ENCODE measurements around the gene ADAMTS3.

The ADAMTS3 gene

DNA sequence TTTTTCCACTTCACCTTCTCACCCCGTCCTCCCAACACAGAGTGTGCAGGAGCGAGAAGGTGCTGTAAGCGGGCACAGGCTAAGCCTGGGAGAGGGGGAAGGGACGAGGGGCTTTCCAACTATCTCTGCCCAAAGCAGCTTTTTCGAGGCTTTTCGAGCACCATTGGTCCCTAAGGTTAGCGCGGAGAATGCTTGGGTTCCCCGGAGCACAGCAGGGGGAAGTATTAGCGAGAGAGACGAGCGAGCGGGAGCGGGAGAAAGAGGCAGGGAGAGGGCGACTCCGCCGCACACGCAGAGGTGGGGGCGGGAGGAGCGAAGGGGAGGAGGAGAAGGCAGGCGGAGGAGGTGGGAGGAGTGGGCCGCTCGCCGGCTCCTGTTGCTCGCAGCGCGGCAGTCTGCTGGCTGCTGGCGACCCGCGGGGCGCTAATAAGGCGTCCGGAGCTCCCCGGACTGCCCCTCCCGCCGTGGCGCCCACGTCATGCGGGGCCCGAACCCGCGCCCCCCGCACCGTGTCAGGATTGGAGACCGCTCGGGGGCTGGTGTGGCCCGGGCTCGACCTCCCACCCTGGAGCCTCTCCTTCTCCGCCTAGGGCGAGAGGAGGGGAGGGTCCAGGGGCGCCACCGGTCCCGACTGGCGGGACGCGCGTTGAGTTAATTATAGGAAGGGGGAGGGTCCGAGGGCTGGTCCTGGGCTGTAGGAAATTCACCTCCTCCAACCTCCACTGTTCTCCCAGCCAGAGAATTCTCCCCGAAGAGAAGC is at the start of gene ADAMTS3:
Gene ADAMTS3 (minus strand): TSS at position 263 of the 760 bp plus-strand sequence. CDS start 459 bp downstream, outside the sequence.
- no peak for DNase-seq

DNA sequence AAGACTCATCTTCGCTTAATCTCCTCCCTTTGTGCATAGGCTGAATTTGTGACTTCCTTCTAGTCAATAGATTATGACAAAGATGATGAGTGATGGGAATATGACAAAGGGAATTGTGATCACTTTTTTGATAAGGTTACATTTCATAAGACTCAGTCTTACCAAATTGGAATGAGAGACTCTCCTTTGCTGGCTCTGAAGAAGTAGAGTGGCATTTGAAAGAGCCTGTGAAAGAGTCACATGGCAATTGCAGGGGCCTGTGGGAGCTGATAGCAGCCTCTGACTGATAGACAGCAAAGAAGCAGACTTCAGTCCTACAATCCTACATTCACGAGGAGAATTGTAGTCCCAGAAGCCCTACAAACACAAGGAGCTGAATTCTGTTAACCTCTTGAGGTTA is 44.9 kb upstream of the ADAMTS3 start:
- DNase-seq: no peak

DNA sequence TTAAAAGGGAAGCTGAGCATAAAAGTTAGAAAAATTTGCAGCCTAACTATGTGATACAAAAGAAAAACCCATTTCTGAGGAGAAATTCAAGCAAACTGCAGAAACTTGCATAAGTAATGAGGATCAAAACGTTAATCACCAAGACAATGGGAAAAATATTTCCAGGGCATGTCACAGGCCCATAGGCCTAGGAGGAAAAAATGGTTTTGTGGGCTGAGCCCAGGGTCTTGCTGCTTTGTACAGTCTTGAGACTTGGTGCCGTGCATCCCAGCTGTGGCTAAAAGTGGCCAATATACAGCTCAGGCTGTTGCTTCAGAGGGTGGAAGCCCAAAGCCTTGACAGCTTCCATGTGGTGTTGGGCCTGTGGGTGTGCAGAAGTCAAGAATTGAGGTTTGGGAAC is 37.7 kb upstream of the ADAMTS3 start:
- no peak for DNase-seq

DNA sequence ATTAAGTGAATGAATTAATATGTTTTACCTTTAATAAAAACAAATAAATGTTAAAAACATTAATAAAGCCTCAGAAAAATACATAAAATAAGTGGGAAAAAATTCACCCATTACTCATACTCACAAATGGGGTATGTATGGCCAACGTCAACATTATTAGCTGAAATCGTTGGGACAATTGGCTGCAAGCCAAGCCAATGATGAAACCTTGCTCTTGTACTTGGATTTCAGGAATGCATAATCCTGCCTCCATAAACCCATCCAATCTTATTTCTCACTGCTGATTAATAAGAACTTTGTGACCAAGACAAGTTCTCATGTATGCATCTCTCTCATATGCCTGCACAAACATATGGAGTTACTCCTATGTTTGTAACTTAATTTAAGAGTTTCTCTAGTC is 35.3 kb upstream of the ADAMTS3 start:
- no peak for DNase-seq

GRCh38 chr4:72602396-72603376 is 33.7 kb upstream of the ADAMTS3 start:
- no peak for DNase-seq

DNA sequence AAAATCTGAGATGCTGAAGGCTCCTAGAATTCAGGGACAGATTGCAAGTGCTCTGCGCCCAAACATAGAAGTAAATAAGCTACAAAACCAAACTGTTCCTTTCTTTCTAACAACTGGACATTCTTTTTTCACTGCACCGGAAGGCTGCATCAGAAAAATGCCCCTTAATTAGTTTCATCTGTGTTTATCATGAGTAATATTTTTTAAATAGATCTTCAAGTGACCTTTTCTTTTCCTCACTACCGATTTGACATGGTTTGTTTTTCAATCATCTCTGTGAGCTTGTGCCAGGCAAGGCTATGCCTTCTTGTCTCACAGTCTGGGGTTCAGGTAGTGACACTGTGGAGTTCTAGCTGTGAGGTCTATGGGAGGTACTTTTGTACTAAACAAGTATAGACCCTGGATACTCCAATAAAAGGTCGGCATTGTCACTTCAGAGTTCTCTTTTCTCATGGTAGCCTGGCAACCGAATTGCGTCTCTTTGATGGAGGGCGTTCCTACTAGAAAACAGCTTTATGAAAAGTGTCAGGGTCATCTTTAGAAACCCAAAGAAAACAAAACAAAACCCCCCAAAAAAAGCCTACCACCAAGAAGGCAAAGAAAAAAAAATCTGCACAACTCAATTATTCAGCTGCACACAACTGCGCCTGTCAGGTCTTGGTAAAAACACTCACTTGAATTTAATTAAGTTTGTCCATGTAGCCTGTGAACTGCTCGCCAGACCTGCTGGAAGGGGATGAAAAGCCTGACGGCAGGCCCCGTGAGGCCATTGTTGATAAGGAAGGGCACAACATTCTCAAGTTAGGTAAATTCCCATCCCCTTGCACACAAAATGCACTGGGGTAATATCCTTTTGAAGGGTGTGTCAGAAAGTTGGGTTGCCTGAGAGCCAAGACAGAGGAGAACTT is 22.8 kb upstream of the ADAMTS3 start:
- DNase-seq: no peak

- DNase-seq: no peak
These were observed 18.3 kb upstream of the ADAMTS3 start for GRCh38 chr4:72587334-72587733.

DNA sequence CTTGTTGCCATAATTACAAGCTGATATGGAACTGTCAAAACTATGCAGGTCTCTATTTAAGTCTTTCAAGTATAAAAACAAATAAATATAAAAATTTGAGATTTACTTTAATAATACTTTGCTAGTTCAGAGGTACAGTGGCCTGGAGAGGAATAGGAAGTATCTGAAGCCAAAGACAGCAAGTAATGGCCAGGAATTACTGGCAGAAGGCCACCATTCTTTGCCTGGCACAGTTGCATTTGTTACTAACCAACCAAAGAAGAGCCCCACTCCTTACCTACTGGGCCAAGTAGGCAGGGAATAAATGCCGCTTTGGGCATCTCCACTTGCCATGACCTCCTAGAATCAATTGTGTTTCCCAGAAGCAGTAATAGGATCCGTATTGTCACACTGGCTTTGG is 13.8 kb upstream of the ADAMTS3 start:
- DNase-seq: no peak

GRCh38 chr4:72577211-72577610 is 8.2 kb upstream of the ADAMTS3 start:
- no peak for DNase-seq

- no peak for DNase-seq
These were observed 2.3 kb upstream of the ADAMTS3 start for GRCh38 chr4:72571337-72571736.

DNA sequence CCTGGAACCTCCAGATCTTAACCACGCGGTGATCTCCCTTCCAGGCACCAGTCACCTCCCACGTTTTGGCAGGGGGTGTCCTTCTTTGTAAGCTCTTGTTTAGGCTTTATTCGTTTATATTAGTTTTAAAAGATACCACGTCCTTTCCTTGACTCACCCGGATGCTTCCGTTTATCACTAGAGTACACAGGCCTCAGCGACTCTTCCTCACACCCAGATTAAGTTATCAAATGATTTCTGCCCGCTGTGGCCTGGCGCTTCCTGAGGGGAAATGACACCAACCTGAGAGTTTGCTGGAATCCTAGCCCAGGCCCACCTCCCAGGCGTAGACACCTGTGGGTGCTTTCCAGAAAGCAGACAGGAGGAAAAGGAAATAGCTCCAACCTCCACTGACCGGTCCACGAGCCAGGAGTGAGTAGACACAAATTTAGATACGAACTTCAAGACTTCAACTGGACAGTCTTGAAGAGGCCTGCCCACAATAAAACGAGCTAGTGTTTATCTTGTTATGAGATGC is 756 bp upstream of the ADAMTS3 start:
- DNase-seq: no peak

DNA sequence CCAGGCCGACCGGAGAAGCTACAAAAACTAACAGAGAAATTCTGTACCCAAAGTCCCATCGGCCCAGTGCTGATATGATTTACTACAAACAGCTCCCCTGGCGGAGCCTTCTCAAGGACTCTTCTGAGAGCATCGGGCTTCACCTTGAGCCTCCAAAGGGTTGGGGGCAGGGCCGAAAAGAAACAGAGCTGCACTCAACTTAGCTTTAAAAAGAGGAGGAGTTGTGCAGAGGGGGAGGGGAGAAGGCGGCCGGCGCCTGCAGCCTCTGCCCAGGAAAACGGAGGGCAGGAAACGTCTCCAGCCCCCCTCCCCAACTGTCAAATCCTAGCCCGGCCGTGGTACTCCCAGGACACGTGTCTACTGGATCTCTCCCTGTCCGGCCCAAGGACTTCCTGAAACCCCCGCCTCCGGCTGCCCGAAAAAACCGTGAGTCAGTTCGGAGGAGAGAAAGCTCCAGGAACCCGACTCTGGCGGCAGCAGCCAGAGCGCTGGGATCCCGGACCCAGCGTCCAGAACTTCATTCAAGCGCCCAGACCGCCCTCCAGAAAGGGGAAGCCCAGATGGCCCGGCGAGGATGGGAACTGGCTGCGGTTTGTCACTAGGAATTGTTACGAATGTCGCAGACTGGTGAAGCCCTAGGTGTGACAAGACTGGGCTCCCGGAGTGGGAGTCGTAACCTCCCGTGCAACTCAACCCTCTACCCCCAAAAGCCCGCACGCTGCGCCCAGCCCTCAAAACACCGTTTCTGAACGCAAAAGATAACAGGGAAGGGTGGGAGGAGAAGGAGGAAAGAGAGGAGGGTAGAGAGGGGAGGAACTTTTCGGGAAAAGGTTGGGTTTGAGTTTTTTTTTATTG is 973 bp downstream of the ADAMTS3 start:
- no peak for DNase-seq

DNA sequence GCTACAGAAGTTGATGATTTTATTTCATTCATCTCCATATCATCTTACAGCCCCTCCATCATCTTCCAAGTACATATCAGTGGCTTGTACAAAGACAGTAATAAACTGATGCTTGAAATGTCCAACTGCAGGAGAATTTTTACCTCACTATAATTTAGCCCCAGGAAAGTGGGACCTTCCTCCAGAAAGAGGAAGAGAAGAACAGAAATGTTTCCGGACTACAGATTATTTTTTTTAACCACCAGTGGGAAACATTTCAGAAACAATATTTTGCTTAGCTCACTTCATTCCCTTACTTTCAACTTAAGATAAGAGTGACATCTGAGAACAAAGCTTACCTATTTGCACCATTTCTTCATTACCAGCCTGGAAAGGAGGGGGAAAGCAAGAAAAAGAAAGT is 2.0 kb downstream of the ADAMTS3 start:
- DNase-seq: no peak

GRCh38 chr4:72566464-72566972 is 2.5 kb downstream of the ADAMTS3 start:
- no peak for DNase-seq

GRCh38 chr4:72564789-72565188 is 4.2 kb downstream of the ADAMTS3 start:
- DNase-seq: no peak

GRCh38 chr4:72564184-72564583 is 4.8 kb downstream of the ADAMTS3 start:
- no peak for DNase-seq

DNA sequence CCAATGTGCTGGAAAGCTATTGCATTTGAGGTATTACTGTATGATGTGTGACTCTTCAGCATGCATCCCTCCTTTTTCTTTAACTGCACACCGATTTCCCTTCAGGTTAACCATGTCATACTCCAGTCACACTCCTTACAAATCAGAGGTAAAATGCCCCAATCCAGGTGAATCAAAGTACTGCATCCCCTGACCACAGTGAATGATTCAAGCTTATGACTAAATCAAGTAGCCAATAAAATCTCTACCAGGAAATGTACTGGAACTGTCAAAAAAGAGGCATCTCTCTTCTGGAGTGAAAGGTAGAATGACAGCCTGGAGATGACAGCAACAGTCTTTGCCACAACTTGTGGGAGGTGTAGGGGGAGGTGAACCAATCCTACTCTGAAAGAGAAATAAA is 10.4 kb downstream of the ADAMTS3 start:
- no peak for DNase-seq

GRCh38 chr4:72557021-72557420 is 12.0 kb downstream of the ADAMTS3 start:
- DNase-seq: no peak

DNA sequence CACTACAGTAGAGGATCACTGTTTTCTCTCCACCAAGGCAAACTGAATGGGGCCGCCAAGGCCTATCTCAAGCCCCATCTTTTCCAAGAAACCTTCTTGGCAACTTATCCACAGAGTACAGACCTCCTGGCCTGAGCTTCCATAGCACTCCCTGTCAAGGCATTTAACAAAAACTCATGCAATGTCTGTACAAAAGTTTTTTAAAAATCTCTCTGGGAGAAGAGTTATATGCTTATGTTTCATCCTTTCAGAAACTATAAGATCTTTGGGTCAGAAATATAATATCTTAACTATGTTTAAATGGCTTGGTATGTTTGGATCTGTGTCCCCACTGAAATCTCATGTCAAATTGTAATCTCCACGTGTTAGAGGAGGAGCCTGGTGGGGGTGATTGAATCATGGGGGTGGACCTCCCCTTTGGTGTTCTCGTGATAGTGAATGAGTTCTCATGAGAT is 13.6 kb downstream of the ADAMTS3 start:
- DNase-seq: no peak

GRCh38 chr4:72553540-72554337 is 15.3 kb downstream of the ADAMTS3 start:
- no peak for DNase-seq
